Fibroblast of mammary gland (primary cell): ENCODE data around the gene PLEKHG4.

Experiments
- DNase-seq: peaks from one replicate; pipeline ENCODE4 v3.0.0-alpha.2; 2010; ENCODE audit warnings: low read depth
- H3K4me3 ChIP-seq: 2 replicates; pipeline ENCODE4 v1.5.1; 2011; ENCODE audit warnings: low read depth, mild to moderate bottlenecking, low read length, moderate library complexity; ENCODE audit not compliant: control insufficient read depth
- CTCF ChIP-seq: conservative IDR thresholded peaks from 2 replicates; pipeline ENCODE4 v1.5.1; 2011; ENCODE audit warnings: low read depth, low read length, inconsistent platforms; ENCODE audit not compliant: control insufficient read depth, insufficient read depth

Gene PLEKHG4

GRCh38 chr16:67336116-67336515 lies 56.8 kb downstream of the PLEKHG4 start:
- DNase-seq, result no peak
- H3K4me3 ChIP-seq, result no peak overlapping the region
- TF ChIP-seq CTCF, result no peak

- H3K4me3 ChIP-seq, result no peak overlapping the region
- TF ChIP-seq CTCF, result no peak
- DNase-seq, result peak; percentile 26
Observed at GRCh38 chr16:67336648-67337047, 57.3 kb downstream of the PLEKHG4 start.
